Measurements from ENCODE around the gene MUC5AC. TPM values are rescaled to one million over a fixed set of nuclear protein-coding genes. Genes with fewer than 3 reads are reported as not detected.
"Not testable (repeated sequence)": the region's sequence is repeated elsewhere in the genome, so short reads cannot be mapped to it uniquely, and the experiment has no call there.

Gene MUC5AC
- polyA plus RNA-seq, 1 experiment = not detected

- no peak for DNase-seq (ENCODE audit: low read depth)
- ChIA-PET POLR2A (no interaction called here), CTCF (no interaction called here)
- TF ChIP-seq, protein P1, sequence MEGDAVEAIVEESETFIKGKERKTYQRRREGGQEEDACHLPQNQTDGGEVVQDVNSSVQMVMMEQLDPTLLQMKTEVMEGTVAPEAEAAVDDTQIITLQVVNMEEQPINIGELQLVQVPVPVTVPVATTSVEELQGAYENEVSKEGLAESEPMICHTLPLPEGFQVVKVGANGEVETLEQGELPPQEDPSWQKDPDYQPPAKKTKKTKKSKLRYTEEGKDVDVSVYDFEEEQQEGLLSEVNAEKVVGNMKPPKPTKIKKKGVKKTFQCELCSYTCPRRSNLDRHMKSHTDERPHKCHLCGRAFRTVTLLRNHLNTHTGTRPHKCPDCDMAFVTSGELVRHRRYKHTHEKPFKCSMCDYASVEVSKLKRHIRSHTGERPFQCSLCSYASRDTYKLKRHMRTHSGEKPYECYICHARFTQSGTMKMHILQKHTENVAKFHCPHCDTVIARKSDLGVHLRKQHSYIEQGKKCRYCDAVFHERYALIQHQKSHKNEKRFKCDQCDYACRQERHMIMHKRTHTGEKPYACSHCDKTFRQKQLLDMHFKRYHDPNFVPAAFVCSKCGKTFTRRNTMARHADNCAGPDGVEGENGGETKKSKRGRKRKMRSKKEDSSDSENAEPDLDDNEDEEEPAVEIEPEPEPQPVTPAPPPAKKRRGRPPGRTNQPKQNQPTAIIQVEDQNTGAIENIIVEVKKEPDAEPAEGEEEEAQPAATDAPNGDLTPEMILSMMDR (IDR thresholded peaks at IDR 0.05; ENCODE audit: insufficient read depth, low read depth, low read length) = no peak
- H3K27me3 ChIP-seq (ENCODE audit: control insufficient read depth, insufficient read depth, low read length) = no peaks in the 10 kb centered on the region
- no peaks in the 10 kb centered on the region for H3K36me3 ChIP-seq (ENCODE audit: control insufficient read depth, insufficient read depth, low read length)
- no peak overlapping the region for H3K4me3 ChIP-seq (ENCODE audit: low read depth, low read length)
Measured at GRCh38 chr11:1238767-1239595, 81.2 kb downstream of the MUC5AC start.

GRCh38 chr11:1239596-1240205, 81.9 kb downstream of the MUC5AC start:
- TF ChIP-seq, protein P1 (IDR thresholded peaks at IDR 0.05; ENCODE audit: insufficient read depth, low read depth, low read length) = no peak
- ChIA-PET POLR2A (no interaction called here), CTCF (no interaction called here)
- H3K27me3 ChIP-seq (ENCODE audit: control insufficient read depth, insufficient read depth, low read length) = no peaks in the 10 kb centered on the region
- DNase-seq (ENCODE audit: low read depth) = no peak
- H3K36me3 ChIP-seq (ENCODE audit: control insufficient read depth, insufficient read depth, low read length) = no peaks in the 10 kb centered on the region
- no peak overlapping the region for H3K4me3 ChIP-seq (ENCODE audit: low read depth, low read length)

- DNase-seq (ENCODE audit: low read depth) = no peak
- no peak overlapping the region for H3K4me3 ChIP-seq (ENCODE audit: low read depth, low read length)
- H3K36me3 ChIP-seq (ENCODE audit: control insufficient read depth, insufficient read depth, low read length) = no peaks in the 10 kb centered on the region
- ChIA-PET POLR2A (no interaction called here), CTCF (interaction anchor here (0.6 kb wide), 1 partner anchor 367 kb away, joined by 3 read pairs; the partner anchor contains the start of gene KRTAP5-3)
- no peaks in the 10 kb centered on the region for H3K27me3 ChIP-seq (ENCODE audit: control insufficient read depth, insufficient read depth, low read length)
- TF ChIP-seq, protein P1 (IDR thresholded peaks at IDR 0.05; ENCODE audit: insufficient read depth, low read depth, low read length) = no peak
Measured at GRCh38 chr11:1240771-1241170, 83.0 kb downstream of the MUC5AC start.

DNA sequence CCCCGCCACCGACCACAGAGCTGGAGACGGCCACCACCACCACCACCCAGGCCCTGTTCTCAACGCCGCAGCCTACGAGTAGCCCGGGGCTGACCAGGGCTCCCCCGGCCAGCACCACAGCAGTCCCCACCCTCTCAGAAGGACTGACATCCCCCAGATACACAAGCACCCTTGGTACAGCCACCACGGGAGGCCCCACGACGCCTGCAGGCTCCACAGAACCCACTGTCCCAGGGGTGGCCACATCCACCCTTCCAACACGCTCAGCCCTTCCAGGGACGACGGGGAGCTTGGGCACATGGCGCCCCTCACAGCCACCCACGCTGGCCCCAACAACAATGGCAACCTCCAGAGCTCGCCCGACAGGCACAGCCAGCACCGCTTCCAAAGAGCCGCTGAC, 84.0 kb downstream of the MUC5AC start:
- ChIA-PET POLR2A (no interaction called here), CTCF (no interaction called here)
- Histone ChIP-seq H3K4me3 (ENCODE audit: low read depth, low read length) (no peak overlapping the region), H3K36me3 (ENCODE audit: control insufficient read depth, insufficient read depth, low read length) (no peaks in the 10 kb centered on the region), H3K27me3 (ENCODE audit: control insufficient read depth, insufficient read depth, low read length) (no peaks in the 10 kb centered on the region)
- TF ChIP-seq, protein P1 (IDR thresholded peaks at IDR 0.05; ENCODE audit: insufficient read depth, low read depth, low read length) = no peak
- DNase-seq (ENCODE audit: low read depth) = no peak

- no peaks in the 10 kb centered on the region for H3K27me3 ChIP-seq (ENCODE audit: control insufficient read depth, insufficient read depth, low read length)
- POLR2A ChIA-PET = no interaction called here
- CTCF ChIA-PET = no interaction called here
- H3K36me3 ChIP-seq (ENCODE audit: control insufficient read depth, insufficient read depth, low read length) = no peaks in the 10 kb centered on the region
- TF ChIP-seq, protein P1 (IDR thresholded peaks at IDR 0.05; ENCODE audit: insufficient read depth, low read depth, low read length) = no peak
- no peak overlapping the region for H3K4me3 ChIP-seq (ENCODE audit: low read depth, low read length)
- no peak for DNase-seq (ENCODE audit: low read depth)
Measured at GRCh38 chr11:1242289-1242688, 84.5 kb downstream of the MUC5AC start.

- POLR2A ChIA-PET; DNase-seq (ENCODE audit: low read depth); CTCF ChIA-PET: not testable (repeated sequence)
Measured at GRCh38 chr11:1242751-1243150, 85.0 kb downstream of the MUC5AC start.

DNA sequence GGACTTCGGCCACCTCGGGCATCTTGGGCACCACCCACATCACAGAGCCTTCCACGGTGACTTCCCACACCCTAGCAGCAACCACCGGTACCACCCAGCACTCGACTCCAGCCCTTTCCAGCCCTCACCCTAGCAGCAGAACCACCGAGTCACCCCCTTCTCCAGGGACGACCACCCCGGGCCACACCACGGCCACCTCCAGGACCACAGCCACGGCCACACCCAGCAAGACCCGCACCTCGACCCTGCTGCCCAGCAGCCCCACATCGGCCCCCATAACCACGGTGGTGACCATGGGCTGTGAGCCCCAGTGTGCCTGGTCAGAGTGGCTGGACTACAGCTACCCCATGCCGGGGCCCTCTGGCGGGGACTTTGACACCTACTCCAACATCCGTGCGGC, 85.8 kb downstream of the MUC5AC start:
- POLR2A ChIA-PET; DNase-seq (ENCODE audit: low read depth); CTCF ChIA-PET; H3K4me3 ChIP-seq (ENCODE audit: low read depth, low read length); H3K27me3 ChIP-seq (ENCODE audit: control insufficient read depth, insufficient read depth, low read length); H3K36me3 ChIP-seq (ENCODE audit: control insufficient read depth, insufficient read depth, low read length): not testable (repeated sequence)

More at GRCh38 chr11:1242751-1243150, 85.0 kb downstream of the MUC5AC start:
- not testable (repeated sequence) for H3K36me3 ChIP-seq (ENCODE audit: control insufficient read depth, insufficient read depth, low read length); H3K4me3 ChIP-seq (ENCODE audit: low read depth, low read length); H3K27me3 ChIP-seq (ENCODE audit: control insufficient read depth, insufficient read depth, low read length)

- H3K4me3 ChIP-seq (ENCODE audit: low read depth, low read length); H3K27me3 ChIP-seq (ENCODE audit: control insufficient read depth, insufficient read depth, low read length); DNase-seq (ENCODE audit: low read depth); POLR2A ChIA-PET; H3K36me3 ChIP-seq (ENCODE audit: control insufficient read depth, insufficient read depth, low read length); CTCF ChIA-PET: not testable (repeated sequence)
Measured at GRCh38 chr11:1244557-1244956, 86.8 kb downstream of the MUC5AC start.

All from BJ (cell line).